Natural killer cell (primary cell): ENCODE results near the gene UQCC5. TPM values are rescaled to one million over a fixed set of nuclear protein-coding genes. Genes with fewer than 3 reads are reported as not detected.

Experiments used
- ATAC-seq, 3 donors: fragments of 150-1000 bp in 2 of 3; fragments of 200-7000 bp in 1 of 3; cut with Tn5 transposase; 1 replicate in 1 of 3; 2 replicates in 2 of 3; pipeline ENCODE4 v1.10.0; 2021; ENCODE audit warnings: mild to moderate bottlenecking in 2 of 3, moderate library complexity in 2 of 3
- DNase-seq, 2 donors: peaks; one replicate each; pipeline versions ENCODE4 v3.0.0 to v3.0.0-alpha.2; 2013 to 2021; ENCODE audit warnings: mixed read lengths in 1 of 2
- H3K27ac ChIP-seq: one replicate; pipeline ENCODE4 v1.5.1; 2013; ENCODE audit warnings: mild to moderate bottlenecking, low read length
- H3K27me3 ChIP-seq: one replicate; pipeline ENCODE4 v1.6.1; 2013; ENCODE audit warnings: low read length; ENCODE audit not compliant: control insufficient read depth, insufficient read depth
- H3K36me3 ChIP-seq: one replicate; pipeline ENCODE4 v1.6.1; 2013; ENCODE audit warnings: low read length; ENCODE audit not compliant: control insufficient read depth, insufficient read depth
- H3K4me1 ChIP-seq: one replicate; pipeline ENCODE4 v1.6.1; 2013; ENCODE audit warnings: low read length; ENCODE audit not compliant: control insufficient read depth, insufficient read depth
- H3K4me3 ChIP-seq: one replicate; pipeline ENCODE4 v1.5.1; 2013; ENCODE audit warnings: low read length
- H3K9me3 ChIP-seq: one replicate; pipeline ENCODE4 v1.6.1; 2013; ENCODE audit warnings: low read length; ENCODE audit not compliant: control insufficient read depth, insufficient read depth
- H3K27ac Mint-ChIP-seq, 2 donors: one replicate each; pipeline ENCODE4 v1.8.0; 2022; ENCODE audit warnings: mild to moderate bottlenecking in 2 of 2, mixed read lengths in 2 of 2, moderate library complexity in 1 of 2
- H3K27me3 Mint-ChIP-seq, 2 donors: one replicate each; pipeline ENCODE4 v1.8.0; 2022; ENCODE audit warnings: low read depth in 2 of 2, mixed read lengths in 2 of 2
- H3K36me3 Mint-ChIP-seq: one replicate; pipeline ENCODE4 v1.8.0; 2022; ENCODE audit warnings: mixed read lengths
- H3K4me1 Mint-ChIP-seq, 2 donors: one replicate each; pipeline ENCODE4 v1.8.0; 2022; ENCODE audit warnings: mixed read lengths in 2 of 2
- H3K4me3 Mint-ChIP-seq: one replicate; pipeline ENCODE4 v1.8.0; 2022; ENCODE audit warnings: mild to moderate bottlenecking, moderate library complexity, mixed read lengths
- H3K9me3 Mint-ChIP-seq, 2 donors: one replicate each; pipeline ENCODE4 v1.8.0; 2022; ENCODE audit warnings: mixed read lengths in 2 of 2
- CTCF ChIP-seq: fragments of 200-600 bp; IDR thresholded peaks from one replicate; pipeline ENCODE4 v1.8.0; 2022; ENCODE audit warnings: antibody characterized with exemption
- WGBS: methylation state at CpG from one replicate; pipeline ENCODE4 v1.1.7; 2013; ENCODE audit warnings: missing lambda C conversion rate; ENCODE audit not compliant: insufficient coverage; 5-methylcytosine and 5-hydroxymethylcytosine counted together
- intact Hi-C: fragments of 100-400 bp; cut with micrococcal nuclease; formaldehyde crosslinking; loops from one replicate; pipeline ENCODE4 v1.14.2; 2022
- total RNA-seq, 4 donors: library from RNA; stranded (reverse); fragments of 120-200 nt in 1 of 4; gene quantifications; one replicate each; pipeline versions ENCODE4 v1.2.3 to v1.2.4, GENCODE V29; 2013 to 2022

UQCC5 gene
- total RNA-seq, 3 donors from 2014 or later (not counting 1 experiment from before 2014, with no cell fraction given) = 4.1 to 9.5 (median 7.3) TPM

GRCh38 chr3:52574056-52574965 lies 37.9 kb downstream of the UQCC5 start:
- H3K9me3 ChIP-seq = no peaks in the 10 kb centered on the region
- no peaks in the 10 kb centered on the region for H3K9me3 Mint-ChIP-seq
- H3K27ac Mint-ChIP-seq = peak overlapping the region in 1 of 2 donors; percentile 28
- intact Hi-C loops = no loop called here
- no peak for TF ChIP-seq CTCF
- peaks cover 29% of the 10 kb centered on the region for H3K36me3 Mint-ChIP-seq
- H3K27me3 ChIP-seq = no peaks in the 10 kb centered on the region
- no peak overlapping the region for H3K4me3 Mint-ChIP-seq
- H3K36me3 ChIP-seq = peaks cover 54% of the 10 kb centered on the region
- DNase-seq (no peak), ATAC-seq (no peak)
- no peak overlapping the region for H3K4me3 ChIP-seq
- no peaks in the 10 kb centered on the region for H3K4me1 ChIP-seq
- WGBS = 95% methylated on average over 6 of the region's 6 CpGs
- no peaks in the 10 kb centered on the region for H3K27me3 Mint-ChIP-seq
- no peaks in the 10 kb centered on the region for H3K4me1 Mint-ChIP-seq
- H3K27ac ChIP-seq = no peak overlapping the region

Other genes with a start within 250 kb of the UQCC5 start
- 10 to 100 TPM; 43.3 to 60.8 (median 45.2) TPM for gene GLYCTK, start 248.8 kb upstream of the UQCC5 start, total RNA-seq
- 10 to 100 TPM; 72.3 to 81.7 (median 74.2) TPM for gene DNAH1, start 220.3 kb upstream of the UQCC5 start, total RNA-seq
- 100 to 1,000 TPM; 141 to 154 (median 145) TPM for gene BAP1, start 126.6 kb upstream of the UQCC5 start, total RNA-seq
- 10 to 100 TPM; 10.9 to 13.5 (median 13.5) TPM for gene PHF7, start 125.9 kb upstream of the UQCC5 start, total RNA-seq
- under 1 TPM in 2 of 3 donors, not detected in 1; 0.07 to 0.55 TPM for gene SEMA3G, start 91.5 kb upstream of the UQCC5 start, total RNA-seq
- 1 to 10 TPM in 2 of 3 donors, not detected in 1; 1.1 to 1.2 TPM for gene TNNC1, start 82.6 kb upstream of the UQCC5 start, total RNA-seq
- gene NISCH, start 81.0 kb upstream of the UQCC5 start, total RNA-seq = 100 to 1,000 TPM; 162 to 191 (median 175) TPM
- gene STAB1, start 41.3 kb upstream of the UQCC5 start, total RNA-seq = 10 to 100 TPM in 1 of 3 donors, 1 to 10 TPM in 2; 1.8 to 26.5 (median 5.9) TPM
- gene NT5DC2, start 2.7 kb upstream of the UQCC5 start, total RNA-seq = 10 to 100 TPM in 1 of 3 donors, 1 to 10 TPM in 2; 2.2 to 10.7 (median 2.2) TPM
- 10 to 100 TPM; 70.2 to 79.7 (median 76.6) TPM for gene PBRM1, start 149.3 kb downstream of the UQCC5 start, total RNA-seq
- 10 to 100 TPM; 70.7 to 81.1 (median 70.9) TPM for gene GNL3, start 149.4 kb downstream of the UQCC5 start, total RNA-seq
- gene GLT8D1, start 169.2 kb downstream of the UQCC5 start, total RNA-seq = 10 to 100 TPM; 31.1 to 39.4 (median 38.2) TPM
- 10 to 100 TPM; 52.4 to 64.4 (median 57.3) TPM for gene SPCS1, start 169.5 kb downstream of the UQCC5 start, total RNA-seq
- gene NEK4, start 234.3 kb downstream of the UQCC5 start, total RNA-seq = 10 to 100 TPM; 13.8 to 19.5 (median 15.5) TPM
- under 1 TPM in 1 of 3 donors, not detected in 2; 0.56 TPM for gene ITIH1, start 241.0 kb downstream of the UQCC5 start, total RNA-seq